ENCODE measurements around the gene UTF1. TPM values are rescaled to one million over a fixed set of nuclear protein-coding genes. Genes with fewer than 3 reads are reported as not detected.
A peak's percentile ranks its signal among the peaks of the same experiment; 100 is the strongest.

The UTF1 gene
- total and polyA plus RNA-seq, 11 donors = not detected

DNA sequence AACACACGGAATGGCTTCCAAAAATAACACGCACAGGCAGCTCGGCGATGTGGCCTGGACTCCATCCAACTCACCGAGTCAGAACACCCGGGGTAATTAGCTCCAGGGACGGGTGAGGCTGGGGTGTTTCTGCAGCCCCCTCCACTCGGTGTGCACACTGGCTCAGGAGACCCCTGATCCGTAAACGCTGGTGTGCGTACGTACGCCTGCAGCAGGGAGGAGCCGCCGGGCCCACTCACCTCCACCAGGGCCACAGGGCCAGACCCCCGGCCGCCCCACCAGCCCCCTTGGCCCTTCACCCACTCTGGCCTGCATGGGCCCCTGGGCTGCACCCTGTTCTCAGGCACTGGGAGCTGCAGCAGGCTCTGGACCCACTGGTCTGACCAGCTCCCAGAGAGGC, 22.4 kb upstream of the UTF1 start:
- no peak overlapping the region for H3K27ac ChIP-seq
- no peaks in the 10 kb centered on the region for H3K4me1 ChIP-seq
- H3K27me3 ChIP-seq = peaks cover 0 to 3% (median 0%) of the 10 kb centered on the region in 9 donors
- intact Hi-C loops (cut with DNase I) = no loop called here
- TF ChIP-seq POLR2A (IDR thresholded peaks at IDR 0.05) = no peak
- TF ChIP-seq, protein P1, sequence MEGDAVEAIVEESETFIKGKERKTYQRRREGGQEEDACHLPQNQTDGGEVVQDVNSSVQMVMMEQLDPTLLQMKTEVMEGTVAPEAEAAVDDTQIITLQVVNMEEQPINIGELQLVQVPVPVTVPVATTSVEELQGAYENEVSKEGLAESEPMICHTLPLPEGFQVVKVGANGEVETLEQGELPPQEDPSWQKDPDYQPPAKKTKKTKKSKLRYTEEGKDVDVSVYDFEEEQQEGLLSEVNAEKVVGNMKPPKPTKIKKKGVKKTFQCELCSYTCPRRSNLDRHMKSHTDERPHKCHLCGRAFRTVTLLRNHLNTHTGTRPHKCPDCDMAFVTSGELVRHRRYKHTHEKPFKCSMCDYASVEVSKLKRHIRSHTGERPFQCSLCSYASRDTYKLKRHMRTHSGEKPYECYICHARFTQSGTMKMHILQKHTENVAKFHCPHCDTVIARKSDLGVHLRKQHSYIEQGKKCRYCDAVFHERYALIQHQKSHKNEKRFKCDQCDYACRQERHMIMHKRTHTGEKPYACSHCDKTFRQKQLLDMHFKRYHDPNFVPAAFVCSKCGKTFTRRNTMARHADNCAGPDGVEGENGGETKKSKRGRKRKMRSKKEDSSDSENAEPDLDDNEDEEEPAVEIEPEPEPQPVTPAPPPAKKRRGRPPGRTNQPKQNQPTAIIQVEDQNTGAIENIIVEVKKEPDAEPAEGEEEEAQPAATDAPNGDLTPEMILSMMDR (IDR thresholded peaks at IDR 0.05) = no peak
- no peak overlapping the region for H3K4me3 ChIP-seq
- no peak for ATAC-seq
- DNase-seq = peak in 1 of 5 donors; percentile 42
- H3K36me3 ChIP-seq = no peaks in the 10 kb centered on the region
- no peaks in the 10 kb centered on the region for H3K9me3 ChIP-seq
- whole genome bisulfite sequencing, 4 donors = 17 to 61% (median 56%) methylated on average over 8 to 17 of the region's 17 CpGs

GRCh38 chr10:133208466-133208865, 21.6 kb upstream of the UTF1 start:
- no peak for ATAC-seq

DNA sequence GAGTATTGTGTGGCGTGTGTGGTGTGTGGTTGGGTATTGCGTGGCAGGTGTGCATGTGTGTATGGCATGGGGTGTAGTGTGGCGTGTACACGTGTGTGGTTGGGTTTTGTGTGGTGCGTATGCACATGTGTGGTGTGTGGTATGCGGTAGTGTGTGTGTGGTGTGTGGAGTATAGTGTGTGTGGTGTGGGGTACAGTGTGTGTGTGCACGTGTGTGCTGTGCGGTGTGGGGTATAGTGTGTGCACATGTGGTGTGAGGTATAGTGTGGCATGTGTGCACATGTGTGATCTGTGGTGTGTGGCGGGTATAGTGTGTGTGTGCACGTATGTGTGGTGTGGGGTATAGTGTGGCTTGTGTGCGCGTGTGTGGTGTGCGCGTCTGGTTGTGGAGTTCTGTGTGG, 20.9 kb upstream of the UTF1 start:
- TF ChIP-seq POLR2A (IDR thresholded peaks at IDR 0.05) = no peak
- TF ChIP-seq, protein P1 (IDR thresholded peaks at IDR 0.05) = no peak
- Histone ChIP-seq H3K36me3 (no peaks in the 10 kb centered on the region), H3K27ac (no peak overlapping the region), H3K4me3 (no peak overlapping the region), H3K4me1 (no peaks in the 10 kb centered on the region), H3K9me3 (no peaks in the 10 kb centered on the region), H3K27me3 (peaks cover 0 to 8% (median 3%) of the 10 kb centered on the region in 9 donors)
- ATAC-seq (peak in 1 of 4 donors; percentile 18), DNase-seq (peak in 1 of 5 donors; percentile 30)
- intact Hi-C loops (cut with DNase I) = no loop called here
- 95 to 98% (median 98%) methylated on average over 14 of the region's 14 CpGs for WGBS, 4 donors

More at GRCh38 chr10:133208466-133208865, 21.6 kb upstream of the UTF1 start:
- no peaks in the 10 kb centered on the region for H3K4me1 ChIP-seq
- H3K27me3 ChIP-seq = peaks cover 0 to 7% (median 2%) of the 10 kb centered on the region in 9 donors
- H3K4me3 ChIP-seq = no peak overlapping the region
- intact Hi-C loops (cut with DNase I) = no loop called here
- H3K36me3 ChIP-seq = no peaks in the 10 kb centered on the region
- WGBS, 4 donors = 88 to 96% (median 91%) methylated on average over 13 to 18 of the region's 18 CpGs
- TF ChIP-seq, protein P1 (IDR thresholded peaks at IDR 0.05) = no peak
- TF ChIP-seq POLR2A (IDR thresholded peaks at IDR 0.05) = no peak
- H3K9me3 ChIP-seq = no peaks in the 10 kb centered on the region
- peak in 1 of 5 donors; percentile 40 for DNase-seq
- H3K27ac ChIP-seq = no peak overlapping the region

DNA sequence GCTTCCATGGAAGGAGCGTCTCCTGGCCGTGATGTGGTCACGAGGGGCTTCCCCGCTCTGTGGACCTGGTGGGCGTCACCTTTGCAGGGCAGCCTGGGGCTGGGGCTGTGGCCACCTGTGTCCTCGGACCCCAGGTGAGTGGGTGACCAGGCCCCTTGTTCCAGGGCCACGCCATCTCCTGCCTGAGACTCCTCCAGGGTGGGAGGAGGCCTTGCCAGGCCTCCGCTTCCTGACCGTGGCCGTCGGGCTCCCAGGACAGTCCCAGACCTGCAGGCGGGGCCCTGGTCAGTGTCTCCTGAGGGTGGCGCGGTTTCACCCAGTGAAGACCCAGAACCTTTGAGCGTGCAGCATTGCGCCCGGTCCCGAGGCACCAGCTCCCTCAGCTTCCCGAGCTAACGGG, 20.4 kb upstream of the UTF1 start:
- no peaks in the 10 kb centered on the region for H3K4me1 ChIP-seq
- TF ChIP-seq, protein P1 (IDR thresholded peaks at IDR 0.05) = no peak
- TF ChIP-seq POLR2A (IDR thresholded peaks at IDR 0.05) = no peak
- H3K27ac ChIP-seq = no peak overlapping the region
- no peak overlapping the region for H3K4me3 ChIP-seq
- H3K27me3 ChIP-seq = peaks cover 0 to 11% (median 3%) of the 10 kb centered on the region in 9 donors
- no peaks in the 10 kb centered on the region for H3K9me3 ChIP-seq
- intact Hi-C loops (cut with DNase I) = no loop called here
- ATAC-seq (no peak), DNase-seq (peak in 1 of 5 donors; percentile 34)
- WGBS, 4 donors = 83 to 89% (median 86%) methylated on average over 3 to 20 of the region's 20 CpGs
- H3K36me3 ChIP-seq = no peaks in the 10 kb centered on the region
